GM21737 (cell line): ENCODE results near the gene CCDC157.
"Not testable (repeated sequence)": the region's sequence is repeated elsewhere in the genome, so short reads cannot be mapped to it uniquely, and the experiment has no call there.

Experiments
- ATAC-seq: cut with Tn5 transposase; IDR thresholded peaks from one replicate; pipeline ENCODE4 v1.9.1; 2021; ENCODE audit warnings: mild to moderate bottlenecking, moderate library complexity; ENCODE audit not compliant: unreplicated experiment

The CCDC157 gene

DNA sequence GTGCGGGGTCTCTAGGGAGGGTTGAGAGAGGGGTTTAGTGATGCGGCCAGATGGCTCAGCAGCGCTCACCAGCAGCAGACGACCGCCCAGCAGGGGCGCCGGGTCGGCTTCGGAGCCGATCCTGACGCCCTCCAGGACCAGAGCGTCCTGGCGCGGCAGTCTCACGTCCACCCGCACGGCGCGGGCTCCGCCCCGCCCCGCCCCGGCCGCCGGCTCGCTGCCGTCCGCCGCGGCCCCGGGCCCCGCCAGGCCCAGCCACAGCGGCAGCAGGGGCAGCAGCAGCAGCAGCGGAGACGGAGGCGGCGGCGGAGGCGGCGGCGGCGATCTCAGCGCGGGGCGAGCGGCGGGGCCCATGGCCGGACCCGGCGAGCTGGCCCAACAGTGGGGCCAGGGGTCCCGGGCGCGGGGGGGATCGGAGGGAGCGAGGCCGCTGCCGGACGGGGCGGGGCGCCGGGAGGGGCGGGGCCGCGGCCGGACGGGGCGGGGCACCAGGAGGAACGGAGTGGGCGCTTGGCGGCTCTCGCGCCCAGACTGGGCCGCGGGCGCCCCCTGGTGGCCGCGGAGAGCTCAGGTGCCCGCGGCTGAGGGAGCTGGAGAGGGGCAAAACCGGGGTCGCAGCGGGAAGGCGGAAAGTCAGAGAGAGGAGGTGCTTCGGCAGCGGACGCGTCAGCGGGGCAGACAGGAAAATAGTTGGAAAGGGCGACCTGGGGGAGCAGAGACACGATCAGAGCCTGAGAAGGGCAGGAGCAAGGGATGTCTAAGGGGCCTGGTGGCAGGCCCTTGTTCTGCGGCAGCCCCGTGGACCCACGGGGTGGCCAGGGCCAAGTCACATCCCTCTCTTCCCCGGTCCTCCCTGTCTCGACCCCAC is 30.4 kb downstream of the CCDC157 start, which contains the start of gene RNF215:
TSS of gene RNF215 (minus strand) at position 452 of the 868 bp plus-strand sequence. CDS start at position 354, 98 bp downstream.
- ATAC-seq: peak; percentile 78

GRCh38 chr22:30390974-30391691 is 34.3 kb downstream of the CCDC157 start:
- ATAC-seq: no peak

DNA sequence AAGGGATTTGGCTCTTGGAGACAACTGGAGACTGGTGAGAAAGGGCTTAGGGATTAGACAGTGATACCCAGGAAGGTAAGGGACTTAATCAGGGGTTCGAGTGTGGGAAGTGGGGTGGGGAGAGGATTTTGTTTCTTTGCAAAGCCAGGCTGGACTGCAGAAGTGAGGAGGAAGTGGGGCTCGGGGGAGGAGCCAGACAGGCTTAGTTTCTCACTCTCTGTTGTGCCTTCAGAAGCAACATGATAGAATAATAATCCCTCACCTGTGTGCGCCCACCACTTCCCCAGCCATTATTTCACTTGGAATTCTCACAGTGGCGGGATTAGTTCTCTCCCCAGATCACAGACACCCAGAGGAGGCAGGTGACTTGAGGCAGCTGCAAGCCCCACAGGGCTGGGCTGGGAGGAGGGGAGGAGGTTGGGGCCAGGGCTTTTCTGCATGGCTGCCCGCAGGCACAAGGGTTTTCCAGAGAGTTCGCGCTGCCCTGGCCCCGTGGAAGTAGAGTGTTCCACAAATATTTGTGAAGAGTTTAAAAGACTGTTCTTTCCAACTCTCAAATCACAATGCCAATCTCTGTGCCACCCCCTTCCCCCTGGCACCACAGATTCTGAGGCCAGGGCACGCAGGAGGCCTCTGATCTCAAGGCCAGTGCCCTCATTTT is 36.0 kb downstream of the CCDC157 start:
- no peak for ATAC-seq

- ATAC-seq: no peak
Measured at GRCh38 chr22:30393322-30393680, 36.5 kb downstream of the CCDC157 start.

DNA sequence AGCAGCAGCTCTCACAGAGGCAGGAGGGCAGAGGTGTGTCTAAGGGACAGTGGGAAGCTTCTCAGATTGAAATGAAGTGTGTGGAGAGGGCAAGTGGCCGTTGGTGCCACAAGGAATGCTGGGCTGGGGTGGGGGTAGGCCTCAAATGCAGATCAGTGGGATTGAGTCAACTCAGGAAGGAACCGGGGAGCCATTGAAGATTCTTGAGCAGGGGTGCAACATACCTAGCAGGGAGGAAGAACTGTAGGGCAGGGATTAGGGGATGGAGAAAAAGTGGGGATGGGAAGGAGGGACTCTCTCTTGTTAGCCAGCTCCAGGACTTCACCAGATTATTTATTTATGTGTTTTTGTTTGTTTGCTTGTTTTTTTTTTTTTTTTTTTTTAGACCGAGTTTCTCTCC is 37.1 kb downstream of the CCDC157 start:
- ATAC-seq: no peak

- no peak for ATAC-seq
Measured at GRCh38 chr22:30396871-30397655, 40.3 kb downstream of the CCDC157 start, which contains the start of gene SEC14L2. Gene SEC14L2, plus strand, starts transcription at chr22:30397018. Its CDS starts 99 bp downstream, at chr22:30397117.

DNA sequence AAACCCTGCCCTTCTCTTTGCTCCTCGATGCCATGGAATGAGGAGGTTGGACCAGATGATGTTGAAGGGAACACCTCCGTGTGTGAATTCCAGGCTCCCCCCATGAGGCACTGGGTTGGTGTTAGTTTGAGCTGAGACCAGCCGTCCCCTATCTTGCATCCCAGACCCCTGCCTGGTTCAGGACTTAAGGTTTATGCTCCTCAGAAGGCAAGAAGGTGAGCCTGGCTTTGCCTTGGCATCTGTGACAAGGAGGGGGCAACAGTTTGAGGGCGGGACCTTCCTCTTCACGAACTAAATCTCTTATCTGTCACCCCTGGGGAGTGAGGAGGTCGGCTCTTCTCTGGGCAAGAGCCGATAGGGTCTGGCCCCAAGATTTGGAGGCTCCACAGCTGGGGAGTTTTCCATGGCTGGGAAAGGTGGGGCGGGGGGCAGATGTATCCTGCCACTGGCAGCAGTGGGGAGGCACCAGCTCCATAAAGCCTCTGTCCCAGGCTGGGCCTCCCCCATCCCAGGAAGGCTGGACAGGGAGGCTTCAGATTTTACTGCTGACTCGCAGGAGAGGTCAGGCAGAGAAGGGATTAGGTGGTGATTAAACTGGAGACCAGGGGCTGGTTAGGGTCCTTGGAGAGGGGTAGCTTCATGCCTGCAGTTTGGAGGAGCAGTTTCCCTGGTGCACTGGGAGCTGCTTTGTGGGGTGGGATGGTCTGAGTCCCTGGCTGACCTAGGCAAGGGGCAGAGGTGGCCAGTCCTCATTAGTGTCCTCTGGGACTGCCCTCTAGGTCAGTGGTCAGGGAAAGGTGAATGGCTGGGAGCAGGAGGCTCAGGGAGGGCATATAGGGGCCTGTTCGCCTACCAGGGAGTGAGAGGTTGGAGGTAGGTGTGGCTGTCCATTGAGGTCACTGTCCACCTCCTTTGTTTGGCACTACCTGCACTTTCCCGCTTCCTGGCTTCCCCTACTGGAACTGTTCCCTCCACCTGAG is 41.1 kb downstream of the CCDC157 start:
- ATAC-seq: no peak

GRCh38 chr22:30398685-30399680 is 42.2 kb downstream of the CCDC157 start:
- ATAC-seq: no peak

DNA sequence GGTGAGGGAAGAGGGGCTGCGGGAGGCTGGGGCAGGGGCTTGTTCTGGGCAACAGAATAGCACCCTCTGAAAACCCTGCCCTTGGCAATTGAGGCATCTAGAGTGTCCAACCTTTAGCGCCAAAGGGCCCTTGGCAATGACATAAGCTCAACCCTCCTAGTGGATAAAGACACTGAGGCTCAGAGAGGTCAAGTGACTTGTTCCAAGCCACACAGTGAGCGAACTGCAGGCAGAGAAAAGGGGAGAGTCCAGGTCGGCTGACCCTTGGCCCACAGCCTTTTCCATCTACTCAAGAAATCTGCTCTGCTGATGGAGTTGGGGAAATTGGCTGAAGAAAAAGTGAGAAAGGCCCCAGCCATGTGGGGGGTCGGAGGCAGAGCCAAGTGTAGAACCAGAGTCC is 42.9 kb downstream of the CCDC157 start:
- ATAC-seq: no peak

GRCh38 chr22:30400159-30400558 is 43.4 kb downstream of the CCDC157 start:
- no peak for ATAC-seq

- ATAC-seq: not testable (repeated sequence)
Measured at GRCh38 chr22:30401024-30401423, 44.2 kb downstream of the CCDC157 start.

DNA sequence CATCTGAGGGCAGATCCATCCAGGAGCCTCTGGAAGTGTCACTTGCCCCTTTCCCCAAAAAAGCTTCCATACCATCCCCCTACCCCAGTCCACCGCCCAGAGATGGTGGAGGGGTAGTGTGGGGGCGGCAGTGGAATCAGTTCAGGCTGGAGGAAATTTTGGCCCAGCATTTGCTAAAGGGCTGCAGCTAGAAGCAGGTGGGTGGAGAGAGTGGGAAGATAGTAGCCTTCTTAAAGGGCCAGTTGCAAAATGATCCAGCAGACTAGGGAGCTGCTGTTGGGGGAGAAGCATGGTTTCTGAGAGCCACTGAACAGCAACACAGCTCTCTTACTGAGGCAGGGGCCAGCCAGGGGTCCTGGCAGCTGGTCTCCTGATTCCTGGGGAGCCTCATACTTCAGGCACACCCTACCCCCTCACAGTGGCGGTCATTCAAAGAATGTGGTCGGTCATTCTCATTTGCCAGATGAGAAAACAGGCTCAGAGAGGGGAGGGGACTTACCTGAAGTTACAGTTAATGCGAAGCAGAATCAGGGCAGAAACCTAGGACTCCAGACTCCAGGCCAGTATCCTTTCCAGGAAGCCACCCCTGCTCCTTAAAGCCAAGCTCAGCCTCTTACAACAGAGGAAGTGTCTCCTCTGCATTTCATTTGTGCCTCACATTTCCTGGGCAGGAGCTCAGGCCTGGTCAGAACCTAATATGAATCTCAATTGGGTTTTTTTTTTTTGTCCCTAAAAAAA is 45.4 kb downstream of the CCDC157 start:
- ATAC-seq: no peak

DNA sequence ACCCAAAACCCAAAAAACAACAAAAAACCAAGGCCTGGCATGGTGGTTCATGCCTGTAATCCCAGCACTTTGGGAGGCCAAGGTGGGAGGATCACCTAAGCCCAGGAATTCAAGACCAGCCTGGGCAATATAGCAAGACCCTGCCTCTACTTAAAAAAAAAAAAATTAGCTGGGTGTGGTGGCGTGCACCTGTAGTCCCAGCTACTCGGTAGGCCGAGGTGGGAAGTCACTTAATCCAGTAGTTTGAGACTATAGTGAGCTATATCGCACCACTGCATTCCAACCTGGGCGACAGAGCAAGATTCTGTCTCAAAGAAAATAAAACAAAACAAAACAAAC is 45.9 kb downstream of the CCDC157 start:
- ATAC-seq: not testable (repeated sequence)

DNA sequence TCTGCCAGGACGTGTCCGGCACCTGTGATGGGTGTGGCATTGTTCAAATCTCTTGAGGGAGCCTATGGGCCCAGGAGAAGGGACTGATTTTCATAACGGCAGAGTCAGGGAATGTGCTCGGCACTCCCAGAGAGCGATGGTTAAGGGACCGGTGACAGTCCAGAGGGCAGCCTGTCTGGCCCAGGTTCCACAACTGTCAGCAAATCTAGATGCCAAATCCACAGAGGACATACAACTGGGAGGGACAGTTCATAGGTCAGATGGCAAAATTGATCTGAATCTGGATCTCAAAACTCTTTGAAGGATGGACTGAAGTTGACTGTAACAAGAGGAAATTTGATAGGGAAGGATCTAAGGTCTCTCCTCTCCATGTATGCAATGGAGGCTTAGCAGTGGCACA is 47.5 kb downstream of the CCDC157 start:
- ATAC-seq: no peak

GRCh38 chr22:30405731-30406130 is 48.9 kb downstream of the CCDC157 start:
- ATAC-seq: no peak

GRCh38 chr22:30406400-30406799 is 49.6 kb downstream of the CCDC157 start:
- ATAC-seq: no peak

DNA sequence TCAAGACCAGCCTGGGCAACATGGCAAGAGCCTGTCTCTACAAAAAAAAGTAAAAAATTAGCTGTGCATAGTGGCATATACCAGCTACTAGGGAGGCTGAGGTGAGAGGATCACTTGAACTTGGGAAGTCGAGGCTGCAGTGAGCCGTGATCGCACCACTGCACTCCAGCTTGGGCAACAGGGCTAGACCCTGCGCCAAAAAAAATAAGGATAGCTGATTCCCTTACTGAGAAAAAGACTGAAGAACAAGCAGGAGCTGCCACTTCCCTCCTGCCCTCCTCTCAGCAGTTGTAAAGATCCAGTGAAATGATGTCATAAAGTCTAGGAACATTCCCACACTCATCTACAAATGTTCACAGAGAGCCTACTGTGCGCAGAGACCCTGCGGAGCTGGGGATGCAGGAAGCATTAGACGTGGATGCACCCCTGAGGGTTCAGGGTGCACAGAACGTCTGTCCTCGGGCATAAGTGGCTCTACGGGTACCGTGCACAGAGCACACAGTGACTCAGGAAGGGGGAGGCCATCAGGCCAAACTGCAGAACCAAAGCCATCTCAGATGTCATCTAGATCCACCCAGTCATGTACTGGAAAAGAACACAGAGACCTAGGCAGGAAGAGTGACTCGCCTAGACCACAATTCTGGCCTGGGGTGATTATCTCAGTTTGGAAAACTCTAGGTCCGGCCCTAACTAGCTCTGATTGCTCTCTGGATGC is 51.7 kb downstream of the CCDC157 start:
- ATAC-seq: no peak
